B cell (primary cell): ENCODE data around the gene PTPN4.

ENCODE experiments used
- EZH2 ChIP-seq: IDR thresholded peaks from 2 replicates; pipeline ENCODE4 v1.6.1; 2012; ENCODE audit warnings: borderline replicate concordance, low read depth, mild to moderate bottlenecking, moderate library complexity, low read length; ENCODE audit not compliant: insufficient read depth, poor library complexity, severe bottlenecking
- TF ChIP-seq, protein P1 (sequence below): fragments of 200-600 bp; IDR thresholded peaks from one replicate; pipeline ENCODE4 v1.8.0; 2022; ENCODE audit warnings: antibody characterized with exemption, mild to moderate bottlenecking

DNA sequence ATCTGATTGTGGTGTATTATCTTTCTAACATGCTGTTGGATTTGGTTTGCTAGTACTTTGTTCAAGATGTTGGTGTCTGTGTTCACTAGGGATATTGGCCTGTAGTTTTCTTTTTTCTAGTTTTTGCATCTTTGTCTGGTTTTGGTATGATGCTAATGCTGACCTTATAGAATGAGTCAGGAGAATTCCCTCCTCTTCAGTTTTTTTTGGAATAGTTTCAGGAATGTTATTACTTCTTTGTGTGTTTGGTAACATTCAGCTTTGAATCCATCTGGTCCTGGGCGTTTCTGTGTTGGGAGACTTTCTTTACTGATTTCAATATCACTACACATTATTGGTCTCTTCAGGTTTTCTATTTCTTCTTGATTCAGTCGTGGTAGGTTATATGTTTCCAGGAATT, 129.0 kb downstream of the PTPN4 start:
- TF ChIP-seq, protein P1, sequence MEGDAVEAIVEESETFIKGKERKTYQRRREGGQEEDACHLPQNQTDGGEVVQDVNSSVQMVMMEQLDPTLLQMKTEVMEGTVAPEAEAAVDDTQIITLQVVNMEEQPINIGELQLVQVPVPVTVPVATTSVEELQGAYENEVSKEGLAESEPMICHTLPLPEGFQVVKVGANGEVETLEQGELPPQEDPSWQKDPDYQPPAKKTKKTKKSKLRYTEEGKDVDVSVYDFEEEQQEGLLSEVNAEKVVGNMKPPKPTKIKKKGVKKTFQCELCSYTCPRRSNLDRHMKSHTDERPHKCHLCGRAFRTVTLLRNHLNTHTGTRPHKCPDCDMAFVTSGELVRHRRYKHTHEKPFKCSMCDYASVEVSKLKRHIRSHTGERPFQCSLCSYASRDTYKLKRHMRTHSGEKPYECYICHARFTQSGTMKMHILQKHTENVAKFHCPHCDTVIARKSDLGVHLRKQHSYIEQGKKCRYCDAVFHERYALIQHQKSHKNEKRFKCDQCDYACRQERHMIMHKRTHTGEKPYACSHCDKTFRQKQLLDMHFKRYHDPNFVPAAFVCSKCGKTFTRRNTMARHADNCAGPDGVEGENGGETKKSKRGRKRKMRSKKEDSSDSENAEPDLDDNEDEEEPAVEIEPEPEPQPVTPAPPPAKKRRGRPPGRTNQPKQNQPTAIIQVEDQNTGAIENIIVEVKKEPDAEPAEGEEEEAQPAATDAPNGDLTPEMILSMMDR = no peak
- no peak for TF ChIP-seq EZH2
